HG03025 (cell line): Measurements from ENCODE around the gene DDX27.

Source experiments
- ATAC-seq: cut with Tn5 transposase; IDR thresholded peaks from one replicate; pipeline ENCODE4 v1.9.1; 2021; ENCODE audit warnings: mild to moderate bottlenecking, moderate library complexity; ENCODE audit not compliant: unreplicated experiment, low FRiP score

Gene DDX27

GRCh38 chr20:49287555-49288249 is 68.5 kb downstream of the DDX27 start:
- no peak for ATAC-seq

- no peak for ATAC-seq
Measured at GRCh38 chr20:49288250-49288751, 69.1 kb downstream of the DDX27 start.

GRCh38 chr20:49288784-49289696 is 69.8 kb downstream of the DDX27 start:
- ATAC-seq, result no peak

- no peak for ATAC-seq
Measured at GRCh38 chr20:49290608-49291191, 71.5 kb downstream of the DDX27 start.

GRCh38 chr20:49291200-49291599 is 72.0 kb downstream of the DDX27 start:
- ATAC-seq, result no peak

- no peak for ATAC-seq
Measured at GRCh38 chr20:49292010-49292409, 72.8 kb downstream of the DDX27 start.

- ATAC-seq, result no peak
Measured at GRCh38 chr20:49293122-49293521, 73.9 kb downstream of the DDX27 start.
